B cell (primary cell): Measurements from ENCODE around the gene DNAAF5.

Source experiments
- EZH2 ChIP-seq: IDR thresholded peaks from 2 replicates; pipeline ENCODE4 v1.6.1; 2012; ENCODE audit warnings: borderline replicate concordance, low read depth, mild to moderate bottlenecking, moderate library complexity, low read length; ENCODE audit not compliant: insufficient read depth, poor library complexity, severe bottlenecking
- TF ChIP-seq, protein P1 (sequence below): fragments of 200-600 bp; IDR thresholded peaks from one replicate; pipeline ENCODE4 v1.8.0; 2022; ENCODE audit warnings: antibody characterized with exemption, mild to moderate bottlenecking

DNA sequence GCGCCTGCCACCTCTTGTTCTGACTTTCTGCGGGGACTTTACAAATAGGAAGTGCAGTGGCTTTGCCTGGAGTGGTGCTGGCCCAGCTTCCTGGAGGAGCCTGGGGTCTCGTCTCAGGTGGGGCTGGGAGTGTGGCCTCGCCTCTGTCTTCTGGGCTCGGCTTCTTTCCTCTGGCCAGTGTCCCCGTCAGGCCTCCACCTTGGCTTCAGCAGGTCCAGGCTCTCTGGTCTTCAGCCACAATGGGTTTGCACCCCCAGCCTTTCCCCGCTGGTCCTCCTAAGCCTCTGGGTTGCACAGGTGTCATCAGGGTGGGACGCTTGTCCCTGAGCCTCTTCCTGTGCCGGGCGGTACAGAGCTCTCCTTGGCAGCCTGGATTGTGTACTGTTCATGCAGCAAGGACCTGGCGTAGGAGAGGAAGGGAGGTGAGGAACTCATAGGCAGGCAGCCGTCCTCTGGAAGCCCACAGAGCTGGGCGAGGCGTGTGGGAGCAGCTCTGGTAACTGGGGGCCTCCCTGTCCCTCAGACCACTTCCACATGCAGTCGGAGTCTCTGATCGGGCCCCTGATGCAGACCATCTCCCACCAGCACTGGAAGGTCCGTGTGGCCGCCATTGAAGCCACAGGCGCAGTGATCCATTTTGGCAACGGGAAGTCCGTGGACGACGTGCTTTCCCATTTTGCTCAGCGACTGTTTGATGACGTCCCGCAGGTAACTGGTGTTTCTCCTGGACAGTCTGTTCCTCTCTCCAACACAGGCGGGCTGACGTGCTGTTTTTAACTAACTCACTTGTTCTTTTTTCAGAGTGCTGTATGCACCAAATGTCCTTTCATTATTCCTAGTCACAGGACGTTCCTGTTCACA is 2.9 kb downstream of the DNAAF5 start:
- TF ChIP-seq, protein P1, sequence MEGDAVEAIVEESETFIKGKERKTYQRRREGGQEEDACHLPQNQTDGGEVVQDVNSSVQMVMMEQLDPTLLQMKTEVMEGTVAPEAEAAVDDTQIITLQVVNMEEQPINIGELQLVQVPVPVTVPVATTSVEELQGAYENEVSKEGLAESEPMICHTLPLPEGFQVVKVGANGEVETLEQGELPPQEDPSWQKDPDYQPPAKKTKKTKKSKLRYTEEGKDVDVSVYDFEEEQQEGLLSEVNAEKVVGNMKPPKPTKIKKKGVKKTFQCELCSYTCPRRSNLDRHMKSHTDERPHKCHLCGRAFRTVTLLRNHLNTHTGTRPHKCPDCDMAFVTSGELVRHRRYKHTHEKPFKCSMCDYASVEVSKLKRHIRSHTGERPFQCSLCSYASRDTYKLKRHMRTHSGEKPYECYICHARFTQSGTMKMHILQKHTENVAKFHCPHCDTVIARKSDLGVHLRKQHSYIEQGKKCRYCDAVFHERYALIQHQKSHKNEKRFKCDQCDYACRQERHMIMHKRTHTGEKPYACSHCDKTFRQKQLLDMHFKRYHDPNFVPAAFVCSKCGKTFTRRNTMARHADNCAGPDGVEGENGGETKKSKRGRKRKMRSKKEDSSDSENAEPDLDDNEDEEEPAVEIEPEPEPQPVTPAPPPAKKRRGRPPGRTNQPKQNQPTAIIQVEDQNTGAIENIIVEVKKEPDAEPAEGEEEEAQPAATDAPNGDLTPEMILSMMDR, result no peak
- no peak for TF ChIP-seq EZH2
